PFSK-1 (cell line): ENCODE data around the gene LYSET.

Experiments used
- FOXP2 ChIP-seq: optimal IDR thresholded peaks from 2 replicates; pipeline ENCODE3; 2011; ENCODE audit warnings: borderline replicate concordance, control low read depth, inconsistent platforms; ENCODE audit not compliant: insufficient read depth; ENCODE audit errors: extremely low read length, extremely low read depth
- POLR2AphosphoS5 ChIP-seq: IDR thresholded peaks from 2 replicates; pipeline ENCODE4 v1.6.1; 2012; ENCODE audit warnings: low read depth, mild to moderate bottlenecking, control low read depth, low read length, moderate library complexity
- SIN3A ChIP-seq: IDR thresholded peaks from 2 replicates; pipeline ENCODE4 v1.6.1; 2012; ENCODE audit warnings: mild to moderate bottlenecking, low read length, moderate library complexity, borderline replicate concordance; ENCODE audit not compliant: insufficient read depth
- TAF1 ChIP-seq: IDR thresholded peaks from 2 replicates; pipeline ENCODE4 v1.6.1; 2012; ENCODE audit warnings: low read length, control low read depth, borderline replicate concordance; ENCODE audit not compliant: insufficient read depth
- TF ChIP-seq, protein P1 (sequence below), 2 experiments: IDR thresholded peaks; 2 replicates each; pipeline versions ENCODE4 v1.6.1 to v1.8.0; 2011 to 2012; ENCODE audit warnings: low read depth in 2 of 2, low read length in 2 of 2, control low read depth in 1 of 2, inconsistent platforms in 1 of 2, mild to moderate bottlenecking in 1 of 2, moderate library complexity in 1 of 2; ENCODE audit not compliant: insufficient read depth in 1 of 2

Gene LYSET

DNA sequence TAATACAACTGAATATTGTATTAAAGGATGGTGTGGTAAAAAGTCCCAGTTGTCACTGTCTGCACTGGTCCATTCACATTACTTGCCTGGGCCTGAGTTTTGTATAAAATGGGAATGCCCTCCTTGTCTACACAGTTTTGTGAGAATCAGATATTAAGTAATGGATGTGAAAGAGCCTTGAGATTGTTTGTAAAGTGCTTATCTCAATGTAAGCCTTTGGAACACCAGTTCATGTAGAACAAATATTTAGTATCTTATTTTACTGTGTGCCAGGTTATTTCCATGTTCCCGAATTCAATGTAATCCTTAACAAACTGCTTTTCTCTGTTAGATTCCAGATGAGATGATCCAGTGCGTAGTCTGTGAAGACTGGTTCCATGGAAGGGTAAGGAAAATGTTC, 29.5 kb downstream of the LYSET start:
- TF ChIP-seq POLR2AphosphoS5 = no peak
- no peak for TF ChIP-seq SIN3A
- TF ChIP-seq, protein P1, sequence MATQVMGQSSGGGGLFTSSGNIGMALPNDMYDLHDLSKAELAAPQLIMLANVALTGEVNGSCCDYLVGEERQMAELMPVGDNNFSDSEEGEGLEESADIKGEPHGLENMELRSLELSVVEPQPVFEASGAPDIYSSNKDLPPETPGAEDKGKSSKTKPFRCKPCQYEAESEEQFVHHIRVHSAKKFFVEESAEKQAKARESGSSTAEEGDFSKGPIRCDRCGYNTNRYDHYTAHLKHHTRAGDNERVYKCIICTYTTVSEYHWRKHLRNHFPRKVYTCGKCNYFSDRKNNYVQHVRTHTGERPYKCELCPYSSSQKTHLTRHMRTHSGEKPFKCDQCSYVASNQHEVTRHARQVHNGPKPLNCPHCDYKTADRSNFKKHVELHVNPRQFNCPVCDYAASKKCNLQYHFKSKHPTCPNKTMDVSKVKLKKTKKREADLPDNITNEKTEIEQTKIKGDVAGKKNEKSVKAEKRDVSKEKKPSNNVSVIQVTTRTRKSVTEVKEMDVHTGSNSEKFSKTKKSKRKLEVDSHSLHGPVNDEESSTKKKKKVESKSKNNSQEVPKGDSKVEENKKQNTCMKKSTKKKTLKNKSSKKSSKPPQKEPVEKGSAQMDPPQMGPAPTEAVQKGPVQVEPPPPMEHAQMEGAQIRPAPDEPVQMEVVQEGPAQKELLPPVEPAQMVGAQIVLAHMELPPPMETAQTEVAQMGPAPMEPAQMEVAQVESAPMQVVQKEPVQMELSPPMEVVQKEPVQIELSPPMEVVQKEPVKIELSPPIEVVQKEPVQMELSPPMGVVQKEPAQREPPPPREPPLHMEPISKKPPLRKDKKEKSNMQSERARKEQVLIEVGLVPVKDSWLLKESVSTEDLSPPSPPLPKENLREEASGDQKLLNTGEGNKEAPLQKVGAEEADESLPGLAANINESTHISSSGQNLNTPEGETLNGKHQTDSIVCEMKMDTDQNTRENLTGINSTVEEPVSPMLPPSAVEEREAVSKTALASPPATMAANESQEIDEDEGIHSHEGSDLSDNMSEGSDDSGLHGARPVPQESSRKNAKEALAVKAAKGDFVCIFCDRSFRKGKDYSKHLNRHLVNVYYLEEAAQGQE (IDR thresholded peaks at IDR 0.05; ENCODE audit: insufficient read depth in 1 of 2, low read depth in 2 of 2, low read length in 2 of 2) = no peak
- TF ChIP-seq TAF1 = no peak
- no peak for TF ChIP-seq FOXP2

DNA sequence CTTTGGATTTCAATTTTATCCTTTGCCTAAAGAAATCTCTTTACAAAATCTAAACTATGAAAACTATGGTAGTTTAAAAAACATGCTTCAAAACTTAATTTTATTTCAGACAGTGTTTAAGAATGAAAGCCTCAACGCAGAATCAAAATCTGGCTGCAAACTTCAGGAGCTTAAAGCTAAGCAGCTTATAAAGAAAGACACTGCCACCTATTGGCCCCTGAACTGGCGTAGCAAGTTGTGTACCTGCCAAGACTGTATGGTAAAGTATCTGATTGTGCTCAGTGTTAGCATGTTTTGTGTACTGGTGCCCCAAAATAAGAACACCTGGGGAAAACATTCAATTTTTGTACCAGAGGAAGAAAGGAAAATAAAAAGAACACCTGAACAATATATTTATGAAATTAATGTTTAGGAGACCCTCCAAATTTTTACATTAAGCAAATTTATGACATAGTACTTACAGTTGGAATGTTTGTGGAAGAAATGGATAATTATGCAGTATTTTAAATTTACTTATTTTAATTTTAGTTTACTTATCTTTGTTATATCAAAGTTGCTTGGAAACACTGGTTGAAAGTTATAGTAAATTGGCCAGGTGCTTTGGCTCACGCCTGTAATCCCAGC, 34.1 kb downstream of the LYSET start:
- no peak for TF ChIP-seq POLR2AphosphoS5
- no peak for TF ChIP-seq SIN3A
- TF ChIP-seq TAF1 = no peak

DNA sequence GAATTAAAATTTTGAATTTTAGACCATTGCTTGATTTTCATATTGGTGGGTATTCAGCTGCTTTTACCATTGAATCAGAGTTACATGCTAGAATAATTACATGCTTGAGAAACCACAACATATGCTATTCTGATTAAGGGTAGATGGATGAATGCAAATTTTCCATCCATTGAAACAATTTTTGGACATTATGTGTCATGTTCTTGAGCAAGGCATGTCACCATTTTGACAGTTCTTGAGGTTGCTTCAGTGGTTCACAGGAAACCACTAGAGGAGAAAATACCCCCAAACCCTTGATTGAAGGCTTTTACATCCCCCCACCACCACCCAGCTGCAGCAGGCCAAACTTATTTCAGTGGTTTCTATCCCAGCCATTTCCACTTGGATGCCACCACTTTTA, 35.4 kb downstream of the LYSET start:
- no peak for TF ChIP-seq SIN3A
- no peak for TF ChIP-seq FOXP2
- no peak for TF ChIP-seq POLR2AphosphoS5
- TF ChIP-seq, protein P1 (IDR thresholded peaks at IDR 0.05; ENCODE audit: insufficient read depth in 1 of 2, low read depth in 2 of 2, low read length in 2 of 2) = no peak
- no peak for TF ChIP-seq TAF1

DNA sequence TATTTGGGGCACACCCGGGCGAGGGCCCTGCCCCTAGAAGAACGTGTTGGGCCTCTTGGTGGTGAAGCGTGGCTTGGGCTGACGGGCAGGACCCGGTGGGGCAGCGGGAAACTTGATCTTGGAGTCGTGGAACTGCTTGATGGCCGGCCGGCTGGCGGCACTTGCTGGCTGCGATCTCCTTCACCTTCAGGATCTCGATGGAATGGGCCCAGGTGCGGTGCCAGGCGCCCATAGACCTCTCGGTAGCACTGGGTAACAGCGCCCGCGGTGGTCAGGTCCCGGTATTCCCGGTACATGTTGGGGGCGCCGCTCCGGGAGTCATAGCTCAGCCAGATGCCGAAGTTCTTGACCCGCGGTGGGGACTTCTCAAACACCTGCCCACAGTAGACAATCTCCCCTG, 38.4 kb downstream of the LYSET start:
- TF ChIP-seq, protein P1 (IDR thresholded peaks at IDR 0.05; ENCODE audit: insufficient read depth in 1 of 2, low read depth in 2 of 2, low read length in 2 of 2) = no peak
- TF ChIP-seq TAF1 = no peak
- TF ChIP-seq POLR2AphosphoS5 = no peak
- no peak for TF ChIP-seq FOXP2
- no peak for TF ChIP-seq SIN3A

DNA sequence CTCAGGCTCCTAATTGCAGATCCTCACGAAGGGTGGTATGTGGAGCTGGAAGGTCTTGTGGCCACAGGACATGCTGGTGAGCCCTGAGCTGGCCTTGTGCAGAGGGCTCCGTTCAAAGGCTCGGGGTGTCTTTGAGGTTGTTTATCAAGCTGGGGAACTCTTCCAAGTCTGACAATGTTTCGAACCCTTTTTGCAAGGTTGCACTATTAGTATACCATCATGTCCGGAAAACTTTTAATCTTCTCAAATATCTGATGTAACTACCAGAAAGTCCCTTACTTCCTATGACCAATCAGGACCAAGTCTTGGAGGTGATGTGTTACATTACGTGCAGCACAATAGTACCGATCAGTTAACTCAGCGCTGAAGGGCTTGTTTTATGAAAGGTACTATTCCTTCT, 43.4 kb downstream of the LYSET start:
- TF ChIP-seq POLR2AphosphoS5 (no peak), SIN3A (no peak), FOXP2 (no peak), TAF1 (no peak)
- TF ChIP-seq, protein P1 (IDR thresholded peaks at IDR 0.05; ENCODE audit: insufficient read depth in 1 of 2, low read depth in 2 of 2, low read length in 2 of 2) = no peak
